Measurements from ENCODE around the gene B3GLCT.
A peak's percentile ranks its signal among the peaks of the same experiment; 100 is the strongest.
"Not testable (repeated sequence)": the region's sequence is repeated elsewhere in the genome, so short reads cannot be mapped to it uniquely, and the experiment has no call there.

B3GLCT gene

GRCh38 chr13:31184981-31185645 lies 14.7 kb upstream of the B3GLCT start:
- no peak for DNase-seq

GRCh38 chr13:31191748-31192147 lies 8.0 kb upstream of the B3GLCT start:
- no peak for DNase-seq

- DNase-seq: no peak
Observed at GRCh38 chr13:31192306-31192705, 7.5 kb upstream of the B3GLCT start.

GRCh38 chr13:31195616-31196015 lies 4.2 kb upstream of the B3GLCT start:
- DNase-seq: no peak

GRCh38 chr13:31196992-31197391 lies 2.8 kb upstream of the B3GLCT start:
- DNase-seq: no peak

GRCh38 chr13:31198519-31198918 lies 1.3 kb upstream of the B3GLCT start:
- no peak for DNase-seq

GRCh38 chr13:31199527-31199848 lies 287 bp upstream of the B3GLCT start:
- no peak for DNase-seq

GRCh38 chr13:31200637-31200971 lies 829 bp downstream of the B3GLCT start:
- DNase-seq: no peak

GRCh38 chr13:31201341-31202031 lies 1.7 kb downstream of the B3GLCT start:
- no peak for DNase-seq

GRCh38 chr13:31204592-31204991 lies 4.8 kb downstream of the B3GLCT start:
- no peak for DNase-seq

- peak; percentile 64 for DNase-seq
Observed at GRCh38 chr13:31207661-31208552, 8.1 kb downstream of the B3GLCT start.

- no peak for DNase-seq
Observed at GRCh38 chr13:31208559-31209122, 8.9 kb downstream of the B3GLCT start.

- DNase-seq: peak; percentile 99
Observed at GRCh38 chr13:31209172-31209840, 9.5 kb downstream of the B3GLCT start.

- no peak for DNase-seq
Observed at GRCh38 chr13:31209841-31210210, 10.1 kb downstream of the B3GLCT start.

GRCh38 chr13:31213651-31214289 lies 14.0 kb downstream of the B3GLCT start:
- no peak for DNase-seq

GRCh38 chr13:31214435-31214834 lies 14.7 kb downstream of the B3GLCT start:
- no peak for DNase-seq

- not testable (repeated sequence) for DNase-seq
Observed at GRCh38 chr13:31216916-31217315, 17.1 kb downstream of the B3GLCT start.

- DNase-seq: no peak
Observed at GRCh38 chr13:31219909-31220598, 20.3 kb downstream of the B3GLCT start.

GRCh38 chr13:31221057-31221456 lies 21.3 kb downstream of the B3GLCT start:
- DNase-seq: no peak

- DNase-seq: no peak
Observed at GRCh38 chr13:31223215-31223614, 23.4 kb downstream of the B3GLCT start.

- no peak for DNase-seq
Observed at GRCh38 chr13:31223640-31224039, 23.9 kb downstream of the B3GLCT start.

GRCh38 chr13:31224174-31224669 lies 24.4 kb downstream of the B3GLCT start:
- DNase-seq: no peak

All from NCI-H524 treated with DMSO at 0.1 percent for 48 hours (cell line).